IMR-90 (cell line): ENCODE results near the gene TSKS. TPM values are rescaled to one million over a fixed set of nuclear protein-coding genes. Genes with fewer than 3 reads are reported as not detected.

ENCODE experiments used
- ATAC-seq: fragments of 200-7000 bp; cut with Tn5 transposase; 2 replicates; pipeline ENCODE4 v1.9.1; 2020; ENCODE audit warnings: low read depth, mild to moderate bottlenecking, moderate library complexity
- BruUV-seq: library from RNA; stranded (reverse); fragments of 400-500 nt; replicated peaks from 2 replicates; lab custom pipeline; 2021; lab: Mats Ljungman, UMichigan
- CTCF ChIA-PET: fragments of 300-600 bp; formaldehyde crosslinking; extraction: SDS; loops from one replicate; lab custom pipeline; 2021; ENCODE audit warnings: antibody characterized with exemption; lab: Yijun Ruan, JAX
- POLR2A ChIA-PET: fragments of 300-600 bp; sonication (Branson Sonifier 250); formaldehyde crosslinking; loops from one replicate; lab custom pipeline; 2022; ENCODE audit warnings: antibody characterized with exemption; ENCODE audit not compliant: unreplicated experiment; lab: Charles Lee
- DNase-seq: peaks from one replicate; pipeline ENCODE4 v3.0.0; 2013
- H2AFZ ChIP-seq: replicated peaks from 2 replicates; pipeline ENCODE3; 2013; ENCODE audit warnings: low read length, mild to moderate bottlenecking; ENCODE audit not compliant: poor library complexity
- H2AK5ac ChIP-seq: 2 replicates; pipeline ENCODE4 v1.6.1; 2013; ENCODE audit warnings: low read depth, low read length, inconsistent platforms
- H2AK9ac ChIP-seq: replicated peaks from 2 replicates; pipeline ENCODE3; 2013; ENCODE audit warnings: mild to moderate bottlenecking, low read depth, low read length, moderate library complexity; ENCODE audit not compliant: poor library complexity
- H2BK120ac ChIP-seq: 2 replicates; pipeline ENCODE4 v1.6.1; 2013; ENCODE audit warnings: low read depth, low read length, inconsistent platforms
- H2BK15ac ChIP-seq: 3 replicates; pipeline ENCODE4 v1.6.1; 2013; ENCODE audit warnings: low read depth, low read length, inconsistent platforms
- H2BK20ac ChIP-seq: 2 replicates; pipeline ENCODE4 v1.6.1; 2013; ENCODE audit warnings: low read depth, mild to moderate bottlenecking, inconsistent platforms, low read length, moderate library complexity
- H2BK5ac ChIP-seq: 2 replicates; pipeline ENCODE4 v1.6.1; 2013; ENCODE audit warnings: mild to moderate bottlenecking, low read depth, low read length, inconsistent platforms; ENCODE audit not compliant: poor library complexity, severe bottlenecking
- H3K14ac ChIP-seq: replicated peaks from 2 replicates; pipeline ENCODE4 v1.6.1; 2013; ENCODE audit warnings: low read depth, low read length, inconsistent platforms
- H3K18ac ChIP-seq: 2 replicates; pipeline ENCODE4 v1.6.1; 2013; ENCODE audit warnings: low read depth, low read length, control low read depth
- H3K23ac ChIP-seq: 2 replicates; pipeline ENCODE4 v1.6.1; 2013; ENCODE audit warnings: low read depth, low read length, inconsistent platforms
- H3K27ac ChIP-seq: 2 replicates; pipeline ENCODE4 v1.5.1; 2013; ENCODE audit warnings: mild to moderate bottlenecking, control low read depth, low read length; ENCODE audit not compliant: insufficient read depth
- H3K27me3 ChIP-seq: 2 replicates; pipeline ENCODE4 v1.6.1; 2013; ENCODE audit warnings: low read length; ENCODE audit not compliant: control insufficient read depth, insufficient read depth
- H3K36me3 ChIP-seq: 2 replicates; pipeline ENCODE4 v1.6.1; 2013; ENCODE audit warnings: low read length, mixed read lengths; ENCODE audit not compliant: control insufficient read depth, insufficient read depth
- H3K4ac ChIP-seq: 2 replicates; pipeline ENCODE4 v1.6.1; 2013; ENCODE audit warnings: low read depth, low read length, inconsistent platforms
- H3K4me1 ChIP-seq: 2 replicates; pipeline ENCODE4 v1.6.1; 2013; ENCODE audit warnings: low read length, mixed read lengths; ENCODE audit not compliant: control insufficient read depth, insufficient read depth
- H3K4me2 ChIP-seq: 2 replicates; pipeline ENCODE4 v1.6.1; 2013; ENCODE audit warnings: low read depth, mild to moderate bottlenecking, control low read depth, low read length, moderate library complexity
- H3K4me3 ChIP-seq: 2 replicates; pipeline ENCODE4 v1.5.1; 2013; ENCODE audit warnings: low read depth, mild to moderate bottlenecking, control low read depth, low read length, moderate library complexity; ENCODE audit not compliant: insufficient read depth
- H3K56ac ChIP-seq: 2 replicates; pipeline ENCODE4 v1.6.1; 2013; ENCODE audit warnings: low read length, inconsistent platforms; ENCODE audit not compliant: insufficient read depth; ENCODE audit errors: extremely low read depth
- H3K79me1 ChIP-seq, 2 experiments: 2 replicates each; pipeline ENCODE4 v1.6.1; 2013; ENCODE audit warnings: low read length in 2 of 2, inconsistent platforms in 1 of 2, low read depth in 1 of 2
- H3K9ac ChIP-seq: 2 replicates; pipeline ENCODE4 v1.6.1; 2013; ENCODE audit warnings: low read depth, low read length, control low read depth
- H3K9me1 ChIP-seq: 2 replicates; pipeline ENCODE4 v1.6.1; 2013; ENCODE audit warnings: low read length, inconsistent platforms; ENCODE audit not compliant: insufficient read depth
- H3K9me3 ChIP-seq: 2 replicates; pipeline ENCODE4 v1.6.1; 2013; ENCODE audit warnings: low read length; ENCODE audit not compliant: control insufficient read depth, insufficient read depth
- H4K20me1 ChIP-seq: 2 replicates; pipeline ENCODE4 v1.6.1; 2013; ENCODE audit warnings: low read length, inconsistent platforms; ENCODE audit not compliant: insufficient read depth
- H4K5ac ChIP-seq: 2 replicates; pipeline ENCODE4 v1.6.1; 2013; ENCODE audit warnings: mild to moderate bottlenecking, low read depth, low read length, control low read depth
- H4K8ac ChIP-seq, 2 experiments: 2 replicates each; pipeline ENCODE4 v1.6.1; 2013; ENCODE audit warnings: low read depth in 2 of 2, low read length in 2 of 2, control low read depth in 1 of 2, inconsistent platforms in 1 of 2
- H4K91ac ChIP-seq: 2 replicates; pipeline ENCODE4 v1.6.1; 2013; ENCODE audit warnings: low read depth, low read length, inconsistent platforms; ENCODE audit not compliant: insufficient read depth
- BHLHE40 ChIP-seq: fragments of 150-350 bp; IDR thresholded peaks from 2 replicates; pipeline ENCODE4 v1.6.1; 2016; ENCODE audit warnings: mild to moderate bottlenecking, low read depth, low read length
- MAZ ChIP-seq: IDR thresholded peaks from 2 replicates; pipeline ENCODE4 v1.6.1; 2012; ENCODE audit warnings: low read depth, mild to moderate bottlenecking, low read length, improper control_type of control experiment, moderate library complexity, borderline replicate concordance
- NFE2L2 ChIP-seq: fragments of 150-350 bp; IDR thresholded peaks from 2 replicates; pipeline ENCODE4 v1.6.1; 2016; ENCODE audit warnings: low read depth, mild to moderate bottlenecking, low read length
- WGBS, 2 experiments: methylation state at CpG; one replicate each; pipeline versions ENCODE4 v1.1.5 to v1.1.7; 2013; ENCODE audit warnings: missing lambda C conversion rate in 2 of 2; ENCODE audit not compliant: insufficient read length in 1 of 2; ENCODE audit errors: extremely low coverage in 2 of 2; 5-methylcytosine and 5-hydroxymethylcytosine counted together
- dilution Hi-C: fragments of 300-500 bp; cut with HindIII; formaldehyde crosslinking; loops from one replicate; pipeline ENCODE4 v1.14.3; 2018; ENCODE audit warnings: low sequenced_read_pairs; ENCODE audit not compliant: unreplicated experiment
- in situ Hi-C: fragments of 300-500 bp; cut with MboI; formaldehyde crosslinking; loops from 3 replicates; pipeline ENCODE4 v1.14.3; 2019; ENCODE audit warnings: low sequenced_read_pairs, inconsistent platforms, mixed read lengths
- intact Hi-C: fragments of 100-400 bp; cut with micrococcal nuclease; formaldehyde crosslinking; loops from 2 replicates; pipeline ENCODE4 v1.10.0; 2022
- polyA plus RNA-seq, 3 experiments: library from polyadenylated mRNA; depleted of rRNA; stranded (reverse); fragments of >200 nt; gene quantifications; 2 replicates each; pipeline ENCODE4 v1.2.3, GENCODE V29; 2012; ENCODE audit warnings: low replicate concordance in 1 of 3
- total RNA-seq: library from RNA; depleted of rRNA; stranded (reverse); fragments of >200 nt; gene quantifications from 2 replicates; pipeline ENCODE4 v1.2.3, GENCODE V29; 2012

TSKS gene
- total and polyA plus RNA-seq, 2 of the 4 experiments (the other 2 are of a cell fraction), result not detected

- in situ Hi-C loops, result no loop called here
- intact Hi-C loops, result loop anchor here (2.0 to 5.0 kb wide), 2 partner anchors 75 to 111 kb away; partner anchors contain the start of gene AP2A1
- peak overlapping the region; percentile 59 for H3K9ac ChIP-seq
- H2AFZ ChIP-seq, result peak overlapping the region; percentile 96
- peaks cover 9% of the 10 kb centered on the region for H3K4me1 ChIP-seq
- peak overlapping the region; percentile 98 to 99 for H4K8ac ChIP-seq
- H2BK20ac ChIP-seq, result peak overlapping the region; percentile 22; the same call in 1 of the 2 replicates
- H3K14ac ChIP-seq, result peak overlapping the region; percentile 98
- TF ChIP-seq MAZ, result peak; percentile 54; the same call in 1 of the 2 replicates
- TF ChIP-seq BHLHE40, result peak; percentile 83
- TF ChIP-seq NFE2L2, result no peak
- peak; percentile 83 for ATAC-seq
- H3K18ac ChIP-seq, result peak overlapping the region; percentile 67
- peaks cover 15% of the 10 kb centered on the region for H4K20me1 ChIP-seq
- H3K23ac ChIP-seq, result peak overlapping the region; percentile 75
- H2BK15ac ChIP-seq, result no peak overlapping the region; the same call in 2 of the 3 replicates
- H4K91ac ChIP-seq, result peak overlapping the region; percentile 94
- dilution Hi-C loops, result no loop called here
- H3K4me3 ChIP-seq, result peak overlapping the region; percentile 69
- peak overlapping the region; percentile 72 for H2BK120ac ChIP-seq
- peak; percentile 70 for DNase-seq
- H3K4ac ChIP-seq, result peak overlapping the region; percentile 72
- CTCF ChIA-PET, result no interaction called here
- peak overlapping the region; percentile 89 for H4K5ac ChIP-seq
- H2AK9ac ChIP-seq, result peak overlapping the region; percentile 47
- H3K9me1 ChIP-seq, result peaks cover 5% of the 10 kb centered on the region; the same call in 1 of the 2 replicates
- peaks cover 14% of the 10 kb centered on the region; the same call in 1 of the 2 replicates for H3K36me3 ChIP-seq
- H2BK5ac ChIP-seq, result peak overlapping the region; percentile 18
- POLR2A ChIA-PET, result interaction anchor here (0.6 to 1.0 kb wide), 3 partner anchors 15 to 111 kb away, joined by 4 to 8 read pairs (median 7); partner anchors contain the start of gene PRMT1
- no TSS peak for BruUV-seq
- WGBS, 2 experiments, result 2% methylated on average over 12 of the region's 39 CpGs; no CpG with 5 or more reads in 1 of the 2 experiments
- peak overlapping the region; percentile 63 for H3K27ac ChIP-seq
- H2AK5ac ChIP-seq, result peak overlapping the region; percentile 88
- peak overlapping the region; percentile 50 for H3K56ac ChIP-seq
- H3K4me2 ChIP-seq, result peak overlapping the region; percentile 91
- peaks cover 6 to 38% of the 10 kb centered on the region in 2 experiments; a peak in 3 of 4 replicates for H3K79me1 ChIP-seq
- no peaks in the 10 kb centered on the region for H3K9me3 ChIP-seq
- no peaks in the 10 kb centered on the region for H3K27me3 ChIP-seq
Observed at GRCh38 chr19:49691243-49692146, 71.6 kb downstream of the TSKS start.
